CD4-positive, alpha-beta T cell treated with Interleukin-6 for 4 hours (primary cell): ENCODE measurements around the gene GIT2.
"Not testable (repeated sequence)": the region's sequence is repeated elsewhere in the genome, so short reads cannot be mapped to it uniquely, and the experiment has no call there.

Source experiments
- DNase-seq: peaks from one replicate; pipeline ENCODE4 v3.0.0-alpha.2; 2020; ENCODE audit warnings: mixed read lengths

The GIT2 gene

GRCh38 chr12:109995686-109996482 is at the start of gene GIT2:
Gene GIT2 (minus strand): TSS chr12:109996368. CDS start chr12:109996224, 144 bp downstream.
- DNase-seq: peak; percentile 96

GRCh38 chr12:110042264-110042663 is 46.1 kb upstream of the GIT2 start:
- no peak for DNase-seq

- peak; percentile 55 for DNase-seq
These were observed 43.1 kb upstream of the GIT2 start for GRCh38 chr12:110039085-110039807.

- DNase-seq: no peak
These were observed 42.5 kb upstream of the GIT2 start for GRCh38 chr12:110038741-110039084.

GRCh38 chr12:110037315-110037714 is 41.1 kb upstream of the GIT2 start:
- DNase-seq: no peak

GRCh38 chr12:110035534-110036104 is 39.5 kb upstream of the GIT2 start:
- DNase-seq: no peak

GRCh38 chr12:110033888-110034287 is 37.7 kb upstream of the GIT2 start:
- DNase-seq: no peak

GRCh38 chr12:110029290-110029815 is 33.2 kb upstream of the GIT2 start:
- DNase-seq: no peak

GRCh38 chr12:110028323-110028722 is 32.2 kb upstream of the GIT2 start:
- DNase-seq: no peak

GRCh38 chr12:110024051-110024450 is 27.9 kb upstream of the GIT2 start:
- no peak for DNase-seq

- no peak for DNase-seq
These were observed 27.2 kb upstream of the GIT2 start for GRCh38 chr12:110023059-110023980.

GRCh38 chr12:110020956-110021355 is 24.8 kb upstream of the GIT2 start:
- DNase-seq: no peak

- no peak for DNase-seq
These were observed 19.0 kb upstream of the GIT2 start for GRCh38 chr12:110015132-110015531.

GRCh38 chr12:110012659-110013058 is 16.5 kb upstream of the GIT2 start:
- DNase-seq: no peak

- DNase-seq: peak; percentile 20
These were observed 16.0 kb upstream of the GIT2 start for GRCh38 chr12:110012137-110012536.

- DNase-seq: peak; percentile 13
These were observed 14.9 kb upstream of the GIT2 start for GRCh38 chr12:110010853-110011723.

- DNase-seq: not testable (repeated sequence)
These were observed 12.7 kb upstream of the GIT2 start for GRCh38 chr12:110008681-110009398.

GRCh38 chr12:110007881-110008280 is 11.7 kb upstream of the GIT2 start:
- DNase-seq: no peak

- no peak for DNase-seq
These were observed 9.9 kb upstream of the GIT2 start for GRCh38 chr12:110006115-110006514.

- DNase-seq: peak; percentile 34
These were observed 9.3 kb upstream of the GIT2 start for GRCh38 chr12:110005319-110005973.
